Endothelial cell of hepatic sinusoid (primary cell): ENCODE measurements around the gene LCAT.
"Not testable (repeated sequence)": the region's sequence is repeated elsewhere in the genome, so short reads cannot be mapped to it uniquely, and the experiment has no call there.

Experiments used
- in situ Hi-C: cut with HindIII; loops from 2 replicates; pipeline ENCODE4 v1.10.0; 2017; ENCODE audit warnings: low sequenced_read_pairs

Gene LCAT

GRCh38 chr16:67950335-67950843 lies 6.5 kb upstream of the LCAT start:
- in situ Hi-C loops: no loop called here

GRCh38 chr16:67949645-67950044 lies 5.7 kb upstream of the LCAT start:
- in situ Hi-C loops: no loop called here

- in situ Hi-C loops: no loop called here
Measured at GRCh38 chr16:67948015-67948414, 4.1 kb upstream of the LCAT start.

GRCh38 chr16:67946966-67947558 lies 3.1 kb upstream of the LCAT start:
- in situ Hi-C loops: no loop called here

- in situ Hi-C loops: no loop called here
Measured at GRCh38 chr16:67946128-67946569, 2.2 kb upstream of the LCAT start.

DNA sequence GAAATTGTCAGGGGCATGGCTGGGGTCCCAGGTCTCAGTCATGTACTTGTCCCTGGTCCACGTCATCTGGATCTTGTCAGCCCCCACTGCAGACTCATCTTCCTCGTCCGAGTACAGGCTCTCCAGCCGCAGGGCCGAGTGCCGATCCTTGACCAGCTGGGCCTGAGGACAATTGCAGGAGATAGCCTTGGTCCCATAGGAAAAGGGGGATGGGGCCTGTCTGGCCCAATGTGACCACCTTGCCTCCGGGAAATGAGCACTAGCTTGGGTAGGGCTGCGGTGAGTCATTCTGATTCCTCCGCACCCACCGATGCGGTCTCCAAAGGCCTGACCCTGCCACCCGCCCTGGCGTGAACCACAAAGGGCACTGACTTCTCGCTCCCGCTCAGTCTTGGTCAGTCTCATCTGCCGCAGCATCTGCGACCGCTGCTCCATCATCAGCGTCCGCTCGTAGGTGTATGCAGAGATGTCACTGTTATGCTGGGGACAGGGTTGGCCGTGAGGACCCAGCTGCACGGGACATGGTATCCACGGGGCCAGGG lies 1.5 kb upstream of the LCAT start:
- in situ Hi-C loops: no loop called here

DNA sequence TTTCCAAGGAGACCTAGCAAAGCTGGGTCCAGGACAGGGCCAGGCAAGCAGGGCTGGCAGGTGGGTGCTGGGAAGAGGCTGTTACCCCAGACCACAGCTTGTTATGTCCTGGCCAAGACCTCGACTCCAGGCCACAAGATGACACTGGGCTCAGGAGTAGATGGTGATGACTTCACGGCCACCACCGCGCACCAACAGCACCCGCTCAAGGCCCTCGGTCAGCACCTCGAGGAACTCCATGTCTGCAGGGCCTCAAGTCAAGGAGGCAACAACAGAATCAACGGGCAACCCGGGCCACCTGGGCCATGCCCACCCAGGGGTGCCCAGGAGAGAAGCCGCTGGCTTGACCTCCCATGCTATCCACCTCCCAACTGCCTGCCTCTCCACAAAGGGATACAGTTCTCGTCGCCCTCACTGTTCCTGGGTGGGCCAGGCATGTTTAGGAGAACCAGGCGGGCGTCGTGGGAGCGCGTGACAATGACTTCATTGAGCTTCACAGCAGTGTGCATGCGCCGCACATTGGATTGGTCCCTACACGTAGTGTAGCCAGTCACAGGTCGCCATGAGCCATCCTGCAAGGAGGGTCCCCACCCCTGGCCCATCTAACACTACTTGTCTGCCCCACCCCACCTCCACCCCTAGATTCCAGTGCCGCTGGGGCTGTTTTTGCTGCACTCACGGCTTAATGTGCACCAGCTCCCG lies 921 bp upstream of the LCAT start:
- in situ Hi-C loops: no loop called here

GRCh38 chr16:67943256-67943618 lies 683 bp downstream of the LCAT start:
- in situ Hi-C loops: no loop called here

DNA sequence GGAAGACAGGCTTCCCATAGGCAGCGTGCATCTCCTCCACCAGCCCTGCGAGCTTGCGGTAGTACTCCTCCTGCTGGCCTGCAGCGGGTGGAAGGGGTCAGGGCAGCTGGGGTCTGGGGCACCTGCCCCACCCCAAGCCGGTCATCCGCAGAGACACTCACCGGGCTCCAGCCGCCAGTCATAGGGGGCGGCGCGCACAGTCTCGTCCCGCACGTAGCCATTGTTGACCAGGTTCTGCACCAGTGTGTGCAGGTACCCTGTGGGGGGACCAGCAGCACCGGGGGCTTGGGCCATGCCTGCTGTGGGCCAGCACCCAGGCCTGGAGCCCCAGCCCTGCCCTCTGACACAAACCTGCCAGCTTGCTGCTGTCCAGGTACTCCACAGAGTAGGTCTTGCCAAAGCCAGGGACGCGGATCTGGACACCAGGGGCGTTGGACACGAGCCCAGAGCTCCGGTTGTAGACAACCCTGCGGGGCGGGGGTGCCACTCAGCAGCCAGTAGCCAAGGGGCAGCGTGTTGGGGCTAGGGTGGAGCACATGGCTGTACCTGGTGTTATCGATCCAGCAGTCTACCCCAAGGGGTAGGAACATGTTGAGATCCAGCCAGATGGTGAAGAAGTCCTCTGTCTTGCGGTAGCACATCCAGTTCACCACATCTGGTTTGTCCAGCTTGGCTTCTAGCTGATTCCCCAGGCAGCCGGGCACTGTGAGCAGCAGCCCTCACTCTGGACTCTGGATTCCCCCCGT lies 1.2 kb downstream of the LCAT start:
- in situ Hi-C loops: no loop called here

DNA sequence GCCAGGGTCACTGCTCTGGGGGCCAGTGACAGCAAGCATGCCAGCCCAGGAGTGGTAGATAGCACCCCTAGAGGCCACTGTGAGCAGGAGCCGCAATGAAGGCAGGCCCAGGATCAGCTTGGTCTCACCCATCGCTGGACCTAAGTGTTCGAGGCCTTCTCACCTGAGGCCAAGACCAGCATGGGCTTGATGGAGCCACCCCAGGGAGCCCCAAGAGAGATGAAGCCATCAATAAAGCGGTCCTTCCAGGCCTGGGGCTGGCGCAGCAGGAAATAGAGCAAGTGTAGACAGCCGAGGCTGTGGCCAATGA lies 1.8 kb downstream of the LCAT start:
- in situ Hi-C loops: no loop called here

DNA sequence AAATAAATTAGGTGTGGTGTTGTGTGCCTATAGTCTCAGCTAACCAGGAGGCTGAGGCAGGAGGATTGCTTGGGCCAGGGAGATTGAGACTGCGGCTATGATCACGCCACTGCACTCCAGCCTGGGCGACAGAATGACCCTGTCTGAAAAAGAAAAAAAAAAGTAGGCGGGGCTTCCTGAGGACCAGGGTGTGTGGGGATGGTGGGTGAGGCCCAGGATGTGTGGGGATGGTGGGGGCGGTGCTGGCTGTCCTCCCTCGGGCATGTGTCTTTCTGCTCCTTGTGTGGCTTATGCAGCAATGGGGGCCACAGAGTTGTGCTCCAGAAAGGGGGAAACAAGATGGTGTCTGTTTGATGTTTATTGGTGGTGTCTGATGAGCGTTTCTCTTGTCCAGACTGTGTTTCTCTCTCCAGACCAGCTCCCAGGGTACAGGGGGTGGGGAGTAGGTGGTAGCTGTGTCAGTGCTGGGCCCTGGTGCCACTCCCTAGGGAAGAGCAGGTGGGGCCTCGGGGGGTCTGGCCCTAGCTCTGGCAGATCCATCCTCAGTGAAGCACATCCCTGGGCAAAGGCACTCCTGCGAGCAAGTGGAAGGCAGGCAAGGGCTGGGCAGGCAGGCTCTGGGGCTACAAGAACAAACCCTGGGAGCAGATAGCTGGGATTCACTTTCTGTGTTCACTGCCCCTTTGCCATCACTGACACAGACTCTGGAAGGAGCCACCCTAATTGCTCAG lies 2.3 kb downstream of the LCAT start:
- in situ Hi-C loops: no loop called here

GRCh38 chr16:67940446-67941089 lies 3.4 kb downstream of the LCAT start:
- in situ Hi-C loops: no loop called here

DNA sequence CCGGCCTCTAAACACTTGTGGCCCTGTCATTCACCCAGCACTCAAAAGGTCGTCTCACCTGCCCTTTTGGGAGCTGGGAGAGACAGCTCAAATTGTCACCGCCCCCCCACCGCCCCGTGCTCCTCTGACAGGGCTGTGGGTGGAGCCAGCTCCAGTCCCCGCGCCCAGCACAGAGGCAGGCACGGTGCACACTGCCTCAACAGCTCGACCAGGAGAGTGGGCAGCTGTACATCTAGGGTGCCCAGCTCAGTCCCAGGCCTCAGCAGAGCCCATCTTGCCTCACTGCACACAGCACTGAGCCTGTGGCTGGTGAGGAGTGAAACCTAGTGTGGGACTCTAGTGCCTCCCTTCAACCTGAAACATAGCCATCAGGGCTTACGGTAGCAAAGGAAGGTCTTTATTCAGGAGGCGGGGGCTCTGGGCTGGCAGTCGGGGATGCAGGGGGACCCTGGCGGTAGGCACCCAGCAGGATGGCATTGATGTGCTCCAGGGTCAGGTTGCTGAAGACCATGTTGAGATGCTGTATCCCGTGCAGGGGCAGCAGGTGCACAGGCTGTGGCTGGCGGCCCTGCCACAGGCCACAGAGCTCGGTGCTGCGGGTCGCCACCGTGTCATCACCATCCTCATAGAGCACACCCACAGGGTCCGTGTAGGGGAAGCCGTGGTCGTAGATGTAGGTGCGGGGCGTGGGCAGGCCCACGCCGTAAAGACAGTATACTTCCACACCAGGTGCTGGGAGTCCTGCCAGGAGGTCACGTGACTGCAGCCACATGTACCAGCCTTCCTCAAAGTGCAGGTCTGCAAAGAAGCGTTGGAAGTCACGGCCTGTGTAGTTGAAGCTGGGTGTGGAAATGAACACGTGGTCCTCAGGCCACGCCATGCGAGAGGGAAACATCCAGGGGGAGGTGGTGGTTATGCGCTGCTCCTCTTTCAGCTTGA lies 4.1 kb downstream of the LCAT start:
- in situ Hi-C loops: no loop called here

DNA sequence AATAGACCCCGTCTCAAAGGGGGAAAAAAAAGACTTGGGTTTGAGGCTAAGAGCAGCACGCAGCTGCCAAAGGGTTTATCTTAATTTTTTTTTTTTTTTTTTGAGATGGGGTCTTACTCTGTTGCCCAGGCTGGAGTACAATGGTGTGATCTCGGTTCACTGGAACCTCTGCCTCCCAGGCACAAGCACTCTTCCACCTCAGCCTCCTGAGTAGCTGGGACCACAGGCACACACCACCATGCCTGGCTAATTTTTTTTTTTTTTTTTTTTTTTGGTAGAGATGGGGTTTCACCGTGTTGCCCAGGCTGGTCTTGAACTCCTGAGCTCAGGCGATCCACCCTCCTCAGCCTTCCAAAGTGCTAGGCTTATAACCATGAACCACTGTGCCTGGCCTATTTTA lies 6.2 kb downstream of the LCAT start:
- in situ Hi-C loops: not testable (repeated sequence)

- in situ Hi-C loops: no loop called here
Measured at GRCh38 chr16:67936880-67937605, 6.9 kb downstream of the LCAT start.

DNA sequence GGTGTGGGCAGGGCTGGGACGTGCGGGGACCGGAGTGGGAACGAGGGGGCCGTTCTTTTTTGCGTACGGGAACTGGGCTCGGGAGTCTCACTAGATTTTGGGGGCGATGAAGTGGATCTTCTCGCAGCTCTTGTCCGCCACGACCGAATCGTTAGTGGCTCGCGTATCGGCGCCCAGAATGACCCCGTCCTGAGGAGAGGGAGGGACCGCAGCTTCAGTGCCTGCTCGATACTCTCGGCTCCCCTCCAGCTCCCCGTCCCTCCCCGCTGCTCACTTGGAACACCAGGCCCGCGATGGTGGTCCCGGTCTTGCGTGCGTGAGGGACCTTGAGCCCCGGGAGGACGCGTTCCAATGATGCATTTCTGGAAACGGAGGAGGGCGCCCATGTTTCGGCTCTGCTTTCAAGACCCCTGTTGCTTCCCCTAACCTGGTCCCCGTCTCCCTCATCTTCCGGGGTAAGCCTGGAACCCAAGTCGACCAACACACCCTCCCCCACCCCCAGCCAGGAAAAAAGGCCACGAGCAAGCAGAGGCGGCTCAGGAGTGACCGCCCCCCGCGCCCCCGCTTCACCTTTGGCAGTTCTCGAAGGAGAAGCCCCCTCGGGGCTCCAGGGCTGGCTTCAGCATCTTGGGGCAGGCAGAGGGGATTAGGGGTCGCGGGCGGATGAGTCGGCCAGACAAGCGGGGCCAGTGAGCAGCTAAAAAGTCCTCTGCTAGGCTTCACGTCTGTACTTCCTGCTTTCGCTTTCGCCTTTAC lies 7.6 kb downstream of the LCAT start, which contains the start of gene PSMB10:
Gene PSMB10 (minus strand): TSS at position 727 of the 756 bp plus-strand sequence. CDS start 101 bp downstream, at position 626.
- in situ Hi-C loops: no loop called here

- in situ Hi-C loops: no loop called here
Measured at GRCh38 chr16:67935402-67936123, 8.4 kb downstream of the LCAT start.

DNA sequence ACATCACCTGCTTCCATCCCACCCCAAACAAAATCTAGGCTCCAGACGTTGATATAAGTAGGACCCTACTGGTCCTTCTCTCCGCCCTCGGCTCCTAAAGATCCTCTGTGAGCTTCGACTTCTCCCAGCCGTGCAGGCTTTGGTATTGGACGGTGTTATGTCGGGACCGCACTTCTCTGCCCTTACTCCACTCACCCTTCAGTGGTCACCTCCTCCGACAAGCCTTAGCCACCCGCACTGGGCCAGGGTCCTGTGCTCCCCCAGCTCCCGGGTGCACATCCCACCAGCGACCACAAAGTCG lies 8.9 kb downstream of the LCAT start:
- in situ Hi-C loops: no loop called here
